Right lung (tissue), 5 donors: ENCODE results near the gene SSBP4. TPM values are rescaled to one million over a fixed set of nuclear protein-coding genes. Genes with fewer than 3 reads are reported as not detected.

Experiments used
- DNase-seq, 2 donors: peaks; one replicate each; pipeline ENCODE4 v3.0.0-alpha.2; 2013
- polyA plus RNA-seq, 5 donors: library from polyadenylated mRNA; unstranded; fragments of 120-200 nt; gene quantifications; one replicate each; pipeline versions ENCODE4 v1.2.1 to v1.2.3, GENCODE V29; 2013; ENCODE audit warnings: inconsistent platforms in 1 of 5, low replicate concordance in 1 of 5; ENCODE audit not compliant: insufficient read length in 5 of 5, insufficient read depth in 1 of 5

Gene SSBP4
- polyA plus RNA-seq, 5 donors: 48.4 to 133 (median 73.2) TPM

- peak; percentile 84 to 90 for DNase-seq
Measured at GRCh38 chr19:18464646-18465045, 45.4 kb downstream of the SSBP4 start.

GRCh38 chr19:18465214-18465963 lies 46.2 kb downstream of the SSBP4 start:
- no peak for DNase-seq

- DNase-seq: no peak
Measured at GRCh38 chr19:18465964-18466339, 46.8 kb downstream of the SSBP4 start.

GRCh38 chr19:18466354-18466753 lies 47.2 kb downstream of the SSBP4 start:
- no peak for DNase-seq

GRCh38 chr19:18467978-18468377 lies 48.8 kb downstream of the SSBP4 start:
- DNase-seq: no peak

GRCh38 chr19:18468517-18468916 lies 49.3 kb downstream of the SSBP4 start:
- no peak for DNase-seq

GRCh38 chr19:18469069-18469846 lies 50.1 kb downstream of the SSBP4 start:
- no peak for DNase-seq

- no peak for DNase-seq
Measured at GRCh38 chr19:18470787-18471186, 51.6 kb downstream of the SSBP4 start.

- DNase-seq: no peak
Measured at GRCh38 chr19:18473003-18473705, 54.0 kb downstream of the SSBP4 start.

GRCh38 chr19:18473706-18474087 lies 54.5 kb downstream of the SSBP4 start:
- DNase-seq: no peak

- no peak for DNase-seq
Measured at GRCh38 chr19:18474366-18474887, 55.2 kb downstream of the SSBP4 start.

GRCh38 chr19:18475004-18475453 lies 55.8 kb downstream of the SSBP4 start:
- no peak for DNase-seq

- DNase-seq: no peak
Measured at GRCh38 chr19:18475762-18476331, 56.6 kb downstream of the SSBP4 start.

GRCh38 chr19:18476507-18477041 lies 57.4 kb downstream of the SSBP4 start:
- DNase-seq: no peak

GRCh38 chr19:18477042-18477779 lies 58.0 kb downstream of the SSBP4 start:
- DNase-seq: no peak

GRCh38 chr19:18477974-18478373 lies 58.8 kb downstream of the SSBP4 start:
- DNase-seq: no peak

- DNase-seq: peak; percentile 51 to 71
Measured at GRCh38 chr19:18478545-18479311, 59.5 kb downstream of the SSBP4 start.

GRCh38 chr19:18480006-18480691 lies 61.0 kb downstream of the SSBP4 start:
- no peak for DNase-seq

- no peak for DNase-seq
Measured at GRCh38 chr19:18481505-18482222, 62.5 kb downstream of the SSBP4 start.
